Activated CD8-positive, alpha-beta memory T cell treated with anti-CD3 and anti-CD28 coated beads for 24 hours (primary cell): Measurements from ENCODE around the gene ADAMTSL1.

Experiments
- DNase-seq: peaks from one replicate; pipeline ENCODE4 v3.0.0-alpha.2; 2020

Gene ADAMTSL1

DNA sequence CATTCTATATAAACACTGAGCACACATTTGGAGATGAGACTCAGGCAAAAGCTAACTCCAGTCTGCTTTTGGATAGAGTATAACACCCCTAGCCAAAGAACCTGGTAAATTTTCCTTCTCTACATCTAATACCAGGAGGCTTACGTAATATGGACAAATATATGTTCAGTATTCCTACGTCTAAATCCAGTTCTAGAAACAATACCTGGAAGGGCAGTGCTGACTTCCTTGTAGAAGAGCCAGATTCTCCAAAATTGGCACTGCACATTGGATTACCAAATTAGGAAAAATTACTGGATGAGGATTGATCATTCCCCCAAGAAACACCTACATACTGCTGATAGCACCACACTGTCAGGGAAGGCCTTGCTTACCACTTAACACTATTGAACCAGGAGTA is 311.7 kb downstream of the ADAMTSL1 start:
- no peak for DNase-seq

DNA sequence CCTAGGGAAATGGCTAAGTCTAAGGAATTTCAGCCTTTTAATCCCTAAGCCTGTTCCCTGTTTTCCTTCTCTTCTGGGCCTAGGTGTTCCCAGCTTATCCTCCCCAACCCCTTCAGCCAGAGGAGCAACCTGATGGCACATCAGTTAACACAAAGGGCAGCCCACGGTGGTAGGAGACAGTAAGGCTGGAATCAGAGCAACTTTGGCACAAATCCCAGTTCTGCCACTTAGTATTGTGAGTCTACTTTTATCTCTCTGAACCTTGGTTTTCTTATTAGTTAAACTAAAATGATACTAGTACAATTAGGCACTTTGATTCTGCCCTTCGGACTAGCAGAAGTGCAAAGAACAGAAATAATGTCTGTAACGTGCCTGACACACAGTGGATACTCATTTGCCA is 312.2 kb downstream of the ADAMTSL1 start:
- DNase-seq, result no peak

DNA sequence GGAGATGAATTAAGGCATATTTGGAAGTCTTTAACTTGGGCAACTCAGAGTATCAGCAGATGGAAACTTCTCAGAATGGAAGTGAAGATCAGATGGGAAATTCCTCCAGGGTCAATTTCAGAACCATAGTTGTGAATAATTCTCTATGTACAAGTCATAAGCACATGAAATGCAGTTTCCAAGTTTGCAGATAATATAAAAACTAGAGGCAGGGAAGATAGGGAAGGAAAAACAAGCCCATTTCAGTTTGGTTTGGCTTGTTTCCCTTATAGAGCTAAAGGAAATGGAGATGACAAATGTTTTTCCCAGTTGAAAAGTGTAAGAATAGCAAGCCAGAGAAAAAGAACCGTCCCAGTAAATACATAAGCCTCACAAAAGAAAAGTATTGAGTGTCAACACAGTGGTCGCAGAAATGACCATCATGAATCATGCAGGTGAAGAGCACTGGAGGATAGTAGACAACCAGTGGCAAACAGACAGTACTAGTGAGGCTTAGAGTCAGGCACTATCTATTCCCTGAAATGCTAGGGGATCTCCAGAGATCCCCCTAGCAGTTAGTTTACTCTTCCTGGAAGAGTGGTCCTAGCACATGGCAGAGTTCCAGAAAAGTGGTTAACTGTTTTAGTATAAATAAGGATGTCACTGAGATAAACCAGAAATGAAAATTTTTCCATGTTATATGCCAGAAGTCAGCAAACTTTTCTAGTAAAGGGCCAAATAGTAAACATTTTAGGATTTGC is 313.1 kb downstream of the ADAMTSL1 start:
- DNase-seq, result no peak

DNA sequence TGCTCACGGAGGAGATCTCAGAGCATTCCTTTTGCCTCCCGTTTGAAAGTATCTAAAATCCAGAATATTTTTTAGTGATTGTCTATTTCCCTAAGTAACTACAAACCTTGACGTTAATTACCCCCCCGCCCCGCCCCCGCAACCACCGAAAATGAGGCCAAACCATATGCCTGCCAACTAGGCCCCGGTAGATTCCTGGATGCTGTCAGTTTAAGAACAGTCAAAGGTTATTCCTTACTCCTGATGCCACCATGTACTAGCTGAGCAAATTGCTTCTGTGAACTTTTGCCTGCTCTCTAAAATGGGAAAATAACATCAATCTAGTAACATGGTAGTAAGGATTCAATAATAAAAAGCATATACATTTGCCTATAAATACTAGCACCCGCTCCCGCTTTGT is 314.3 kb downstream of the ADAMTSL1 start:
- no peak for DNase-seq

DNA sequence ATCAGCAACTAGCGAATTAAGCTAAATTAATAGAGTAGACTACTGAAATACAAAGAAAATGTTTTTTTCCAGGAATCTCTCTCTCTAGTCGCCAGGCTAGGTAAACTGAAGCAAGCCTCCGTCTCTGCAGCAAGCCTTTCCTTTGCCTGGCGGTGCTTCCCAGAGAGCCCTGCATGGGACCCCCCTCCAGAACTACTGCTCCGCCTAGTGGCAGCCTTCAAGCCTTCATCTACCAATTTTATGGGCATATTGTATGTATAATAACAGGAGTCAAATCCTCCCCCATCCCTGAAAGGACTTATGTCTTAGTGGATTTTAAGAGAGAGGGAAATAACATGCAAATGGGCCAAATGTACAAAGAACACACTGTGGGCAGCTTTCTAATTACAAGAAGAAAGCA is 317.1 kb downstream of the ADAMTSL1 start:
- DNase-seq, result no peak

DNA sequence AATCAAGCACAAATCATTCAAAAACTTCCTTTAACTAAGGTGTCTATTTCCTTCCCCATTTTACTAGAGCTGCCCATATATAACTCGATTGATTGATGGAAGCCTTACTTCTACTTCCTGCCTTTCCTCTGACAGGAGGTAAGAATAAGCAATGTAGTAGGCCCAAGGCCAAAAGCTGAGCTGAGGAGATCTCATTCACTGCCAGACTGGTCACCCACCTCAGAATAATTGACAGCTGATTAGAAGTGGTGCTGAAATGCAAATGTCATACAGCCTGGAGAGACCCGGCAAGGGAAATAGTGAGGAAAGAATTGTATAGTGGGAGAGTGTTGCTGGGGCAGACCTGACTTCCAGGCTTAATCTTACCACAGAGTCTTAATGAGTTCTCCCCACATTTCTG is 319.2 kb downstream of the ADAMTSL1 start:
- DNase-seq, result no peak

DNA sequence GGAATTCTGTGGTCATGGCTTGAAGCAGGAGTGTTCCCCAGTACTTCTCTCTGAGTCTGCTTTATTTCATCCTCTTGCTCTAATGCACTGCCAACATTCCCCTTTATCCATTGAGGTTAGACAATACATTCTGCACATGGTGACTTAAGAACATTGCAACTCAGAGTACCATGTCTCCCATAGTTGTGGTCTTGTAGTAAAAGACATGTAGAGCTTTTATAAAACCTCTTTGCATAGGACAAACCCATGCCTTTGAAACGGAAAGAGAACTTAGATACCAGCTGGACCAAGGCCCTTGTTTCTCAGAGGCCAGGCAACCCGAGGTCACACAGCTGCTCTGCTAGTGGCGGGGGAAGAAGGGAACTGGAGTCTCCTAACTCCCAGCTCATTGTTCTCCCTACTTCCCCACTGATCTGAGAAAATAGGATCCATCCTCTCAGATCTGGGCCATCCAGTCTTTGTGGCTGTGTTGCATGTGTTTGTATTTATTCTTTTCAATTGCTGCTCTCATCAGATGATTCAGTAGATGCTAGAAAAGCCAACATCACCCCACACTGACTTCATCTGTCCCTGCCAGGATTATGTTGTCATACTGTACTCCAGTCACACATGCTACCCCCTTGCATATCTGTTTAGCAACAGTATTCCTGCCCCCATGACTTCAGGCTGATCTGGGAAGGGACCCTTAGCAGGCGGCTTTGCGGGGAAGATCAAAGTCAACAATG is 322.2 kb downstream of the ADAMTSL1 start:
- no peak for DNase-seq

DNA sequence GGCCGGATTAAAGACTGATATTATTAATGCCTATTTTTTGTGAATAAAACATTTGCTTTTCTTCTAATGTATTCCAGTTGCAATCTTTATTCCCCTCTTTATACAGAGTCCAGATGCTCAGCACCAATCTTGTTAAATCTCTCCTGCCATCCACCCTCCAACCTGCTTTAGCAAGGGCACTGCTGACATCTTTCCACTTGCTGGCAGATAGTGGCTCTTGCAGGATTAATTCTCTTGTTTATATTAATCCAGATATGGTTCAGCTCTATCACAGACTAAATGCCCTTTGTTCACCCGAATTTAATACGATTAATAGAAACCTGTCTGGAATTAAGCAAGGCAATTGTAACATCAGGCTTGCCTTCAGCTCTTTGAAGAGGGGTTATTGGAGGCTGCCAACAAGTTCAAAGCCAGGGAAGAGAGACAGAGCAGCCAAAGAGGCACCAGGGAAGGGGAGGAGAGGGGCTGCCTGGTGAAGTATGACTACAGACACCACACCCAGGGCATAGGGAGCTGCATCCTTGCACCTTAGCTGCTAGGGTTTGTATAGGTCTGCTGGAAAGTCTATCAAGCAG is 322.8 kb downstream of the ADAMTSL1 start:
- no peak for DNase-seq

DNA sequence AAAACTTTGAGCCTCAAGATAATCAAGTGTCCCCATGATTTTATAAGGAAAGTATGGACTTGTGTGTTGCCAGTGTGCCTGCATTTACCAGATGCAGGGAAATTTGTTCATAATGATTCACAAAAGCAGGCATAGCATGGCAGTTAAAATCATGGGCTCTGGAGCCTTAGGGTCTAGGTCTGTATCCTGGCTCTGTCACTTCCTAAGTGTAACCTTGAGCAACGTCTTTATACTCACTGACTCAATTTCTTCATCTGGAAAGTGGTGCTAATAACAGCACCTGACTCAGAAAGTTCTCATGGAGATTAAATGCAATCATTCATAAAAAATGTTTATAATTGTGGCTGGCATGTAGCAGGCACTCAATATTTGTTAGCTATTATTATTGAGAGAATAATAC is 324.2 kb downstream of the ADAMTSL1 start:
- no peak for DNase-seq

DNA sequence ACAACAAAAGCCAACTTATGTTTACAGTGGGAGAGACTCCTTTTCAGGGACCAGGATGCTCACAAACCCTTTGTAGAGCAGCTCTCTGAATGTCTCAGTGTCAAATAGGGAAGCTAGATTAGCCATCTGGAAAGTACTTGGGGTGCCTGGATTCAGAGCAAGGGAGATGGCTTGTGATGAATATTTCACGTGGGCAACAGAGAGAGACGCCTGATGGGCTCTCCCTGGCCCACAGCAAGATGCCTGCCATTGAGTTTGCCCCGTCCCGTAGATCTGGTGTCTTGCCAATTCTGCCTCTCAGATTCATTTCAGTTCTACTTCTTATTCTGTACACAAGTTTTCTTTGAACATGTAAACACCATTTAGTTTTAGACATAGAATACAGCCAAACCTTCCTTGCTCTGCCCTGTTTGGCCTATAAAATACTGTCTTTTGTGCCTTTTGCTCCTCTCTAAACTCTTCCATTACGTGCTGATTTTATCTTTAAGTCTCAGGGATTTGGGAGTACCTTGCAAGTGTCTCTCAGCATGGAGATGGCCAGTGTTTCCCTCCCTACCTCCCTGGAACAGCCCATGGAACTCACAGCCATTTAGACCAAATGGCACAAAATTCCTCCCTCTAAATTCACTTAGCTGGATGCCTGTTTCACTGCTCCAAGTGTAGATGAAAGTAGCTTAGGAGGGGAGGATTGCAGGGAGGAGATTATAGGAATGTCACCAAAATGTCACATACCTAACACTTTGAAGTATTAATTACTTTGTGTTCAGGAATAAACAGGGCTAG is 324.7 kb downstream of the ADAMTSL1 start:
- DNase-seq, result no peak

DNA sequence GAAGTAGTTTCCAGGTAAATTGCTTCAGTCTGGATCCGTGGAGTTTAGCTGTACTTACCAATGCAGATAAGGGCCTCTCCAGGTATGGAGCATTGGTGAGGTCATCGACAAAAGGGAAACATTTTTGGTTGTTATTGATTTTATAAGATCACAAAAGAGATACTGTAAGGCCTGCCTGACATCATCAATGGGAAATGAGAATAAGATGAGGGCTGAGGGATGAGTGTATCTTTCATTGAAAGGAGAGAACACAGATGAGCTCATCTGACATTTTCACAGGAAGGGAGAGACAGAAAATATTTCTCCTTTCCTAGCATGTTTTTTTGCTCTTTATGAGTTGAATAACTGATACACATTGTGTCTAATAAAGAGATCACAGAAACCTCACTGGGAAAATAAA is 325.5 kb downstream of the ADAMTSL1 start:
- DNase-seq, result no peak

DNA sequence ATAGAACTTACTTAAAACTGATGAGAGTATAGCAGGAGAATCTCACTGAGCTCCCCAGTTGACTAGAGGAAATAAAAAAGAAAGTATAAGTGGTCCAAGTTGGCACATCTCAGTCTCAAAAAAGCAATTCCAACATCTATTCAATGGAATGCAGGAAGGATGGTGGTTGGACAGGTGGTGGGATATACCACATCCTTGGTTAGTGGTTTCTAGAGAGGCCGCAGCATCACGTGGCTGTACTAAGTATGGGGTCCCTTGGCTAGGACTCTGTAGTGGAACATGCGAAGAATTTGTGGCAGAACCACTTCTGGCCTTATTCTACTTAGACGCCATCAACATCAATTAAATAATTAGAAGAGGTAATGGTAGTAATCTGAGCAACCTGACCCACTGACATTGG is 326.6 kb downstream of the ADAMTSL1 start:
- DNase-seq, result no peak

DNA sequence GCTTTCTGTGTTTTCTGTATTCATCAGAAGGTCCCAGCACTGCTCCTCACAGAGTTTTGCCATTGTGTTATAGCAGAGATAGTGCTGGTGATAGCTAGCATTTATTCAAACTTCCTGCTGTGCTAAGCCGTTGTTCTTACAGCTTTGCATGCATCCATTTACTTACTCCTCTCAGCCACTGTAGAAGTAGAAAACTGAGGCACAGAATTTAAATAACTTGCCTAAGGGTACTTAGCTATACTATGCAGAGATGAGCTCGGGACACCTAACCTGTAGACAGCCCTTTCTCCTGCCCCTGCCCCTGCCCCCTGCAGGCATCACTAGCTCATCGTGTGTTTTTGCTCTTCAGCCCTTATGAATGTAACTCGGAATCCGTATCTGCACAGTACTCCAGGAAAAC is 331.4 kb downstream of the ADAMTSL1 start:
- DNase-seq, result no peak

DNA sequence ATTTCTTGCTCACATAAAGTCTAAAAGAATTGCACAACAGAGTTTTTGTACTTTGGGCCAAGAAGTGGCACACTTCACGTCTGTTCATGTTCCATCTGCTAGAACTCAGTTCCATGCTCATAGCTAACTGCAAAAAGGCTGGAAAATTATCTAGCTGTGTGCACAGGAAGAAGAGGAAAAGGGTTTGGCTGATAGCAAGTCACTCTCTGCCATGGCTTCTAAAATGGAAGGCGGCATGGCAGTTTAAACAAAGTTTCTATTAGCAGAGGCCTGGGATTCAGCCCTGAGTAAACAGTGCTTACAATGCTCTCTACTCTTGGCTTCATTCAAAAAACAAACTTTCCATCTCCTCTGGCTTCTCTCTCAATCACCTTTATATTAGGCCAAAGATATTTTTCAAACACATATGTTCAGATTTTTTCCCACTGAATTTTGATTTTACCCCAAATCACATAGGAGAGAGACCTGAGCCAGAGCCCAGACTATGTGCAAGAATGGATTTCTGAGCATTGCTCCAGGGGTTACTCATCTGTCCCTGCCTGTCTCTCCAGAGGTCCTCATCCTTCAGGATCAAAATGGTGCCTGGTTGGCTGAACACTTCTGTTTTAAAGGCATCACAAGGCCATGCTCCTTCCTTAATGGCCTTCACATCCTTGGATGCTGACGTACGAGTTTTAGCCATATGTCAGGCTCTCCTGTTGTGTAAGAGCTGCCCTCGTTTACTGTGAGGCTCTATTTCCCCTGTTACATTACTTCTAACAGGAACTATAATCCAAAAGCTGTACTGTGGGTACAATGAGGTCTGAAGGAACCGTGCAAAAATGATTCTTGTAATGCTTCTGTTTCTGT is 332.5 kb downstream of the ADAMTSL1 start:
- DNase-seq, result no peak

DNA sequence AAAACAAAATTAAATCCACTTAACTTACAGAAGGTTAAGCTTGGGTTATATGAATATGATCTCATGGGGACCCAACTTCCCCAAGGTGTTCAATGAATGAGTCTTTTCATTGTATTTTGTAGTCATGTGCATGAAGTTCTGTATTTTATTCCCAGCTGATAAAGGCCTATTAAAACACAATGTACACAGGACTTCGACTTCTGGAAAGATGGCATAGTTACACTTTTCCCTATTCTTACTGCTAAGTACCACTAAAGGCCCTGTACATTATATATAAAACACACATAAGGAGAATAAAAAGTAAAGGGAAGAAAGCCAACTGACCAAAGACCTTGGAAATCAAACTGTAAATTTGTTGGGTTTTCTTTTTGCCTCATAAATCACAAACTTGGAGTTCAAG is 336.6 kb downstream of the ADAMTSL1 start:
- no peak for DNase-seq

DNA sequence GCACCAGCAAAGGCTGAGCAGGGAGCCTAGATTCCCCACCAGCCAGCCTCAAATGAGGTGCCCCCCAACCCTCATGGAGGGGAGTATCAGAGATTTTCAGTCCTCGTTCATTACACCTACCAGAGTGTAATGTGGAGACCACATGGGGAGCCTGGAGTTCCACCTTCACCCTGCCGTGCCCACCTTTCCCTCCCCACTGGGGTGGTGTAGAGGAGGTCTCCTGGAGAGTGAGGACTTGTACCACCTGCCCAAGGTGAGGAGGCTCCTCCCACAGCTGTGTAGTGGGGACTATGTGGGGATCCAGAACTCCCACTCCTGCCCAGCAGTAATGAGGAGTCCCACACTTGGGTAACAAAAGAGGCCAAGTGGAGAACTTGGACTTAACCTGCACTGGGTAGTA is 337.2 kb downstream of the ADAMTSL1 start:
- DNase-seq, result no peak

DNA sequence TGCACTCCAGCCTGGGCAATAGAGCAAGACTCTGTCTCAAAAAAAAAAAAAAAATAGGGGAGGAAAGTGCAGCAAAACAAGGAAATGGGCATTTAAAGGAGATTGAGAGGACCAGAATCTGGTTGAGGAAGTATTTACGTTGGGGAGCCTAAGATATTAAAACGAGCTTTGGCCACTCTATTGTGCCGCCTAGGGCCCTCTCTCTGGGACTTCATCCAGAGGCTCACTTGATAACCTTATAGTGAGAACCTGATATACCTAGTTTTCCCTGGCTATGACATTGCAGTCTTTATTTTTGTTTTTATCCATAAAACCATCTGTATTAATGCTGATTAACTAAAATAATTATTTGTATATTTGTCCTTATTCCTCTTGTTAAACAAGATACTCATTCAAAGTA is 345.5 kb downstream of the ADAMTSL1 start:
- DNase-seq, result no peak

DNA sequence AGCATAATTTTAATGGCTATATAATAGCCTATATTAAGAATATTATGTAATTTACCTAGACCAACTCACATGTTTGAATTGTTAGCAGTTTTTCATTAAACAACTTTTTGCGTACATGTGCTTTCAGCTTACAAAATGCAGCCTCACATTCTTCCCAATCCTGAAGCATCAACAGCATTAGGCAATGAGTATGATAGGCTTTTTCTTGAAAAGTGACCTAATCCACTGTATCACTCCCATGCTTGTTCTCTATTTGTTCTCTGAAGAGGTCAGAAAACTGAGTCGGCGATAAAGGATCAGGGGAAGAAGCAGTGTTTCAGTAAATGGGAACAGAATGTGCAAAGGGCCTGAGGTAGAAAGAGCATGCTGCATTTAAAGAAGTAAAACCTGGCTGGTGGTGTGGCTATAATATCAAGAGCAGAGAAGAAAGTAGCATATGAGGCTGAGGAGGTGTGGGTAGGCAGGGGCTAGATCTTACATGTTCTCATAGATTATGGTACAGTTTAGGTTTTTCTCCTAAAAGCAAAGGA is 346.7 kb downstream of the ADAMTSL1 start:
- DNase-seq, result no peak

DNA sequence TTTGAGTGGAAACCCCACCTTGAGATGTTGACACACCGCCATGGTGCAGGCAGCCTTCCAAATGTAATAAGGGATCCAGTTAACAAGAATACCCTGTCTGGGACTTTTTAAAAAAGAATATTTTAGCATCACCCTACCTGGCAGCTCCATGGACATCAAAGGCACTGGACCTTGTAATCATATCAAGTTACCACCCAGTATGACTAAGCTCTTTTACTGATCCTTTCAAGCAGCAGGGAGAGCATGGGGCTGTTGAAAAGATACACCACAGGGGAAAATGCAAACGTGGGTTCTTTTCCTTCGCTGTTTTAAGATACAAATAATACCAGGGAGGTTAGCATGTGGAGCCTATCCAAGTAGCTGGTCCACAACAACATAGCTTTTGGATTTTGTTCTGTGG is 347.8 kb downstream of the ADAMTSL1 start:
- DNase-seq, result no peak

DNA sequence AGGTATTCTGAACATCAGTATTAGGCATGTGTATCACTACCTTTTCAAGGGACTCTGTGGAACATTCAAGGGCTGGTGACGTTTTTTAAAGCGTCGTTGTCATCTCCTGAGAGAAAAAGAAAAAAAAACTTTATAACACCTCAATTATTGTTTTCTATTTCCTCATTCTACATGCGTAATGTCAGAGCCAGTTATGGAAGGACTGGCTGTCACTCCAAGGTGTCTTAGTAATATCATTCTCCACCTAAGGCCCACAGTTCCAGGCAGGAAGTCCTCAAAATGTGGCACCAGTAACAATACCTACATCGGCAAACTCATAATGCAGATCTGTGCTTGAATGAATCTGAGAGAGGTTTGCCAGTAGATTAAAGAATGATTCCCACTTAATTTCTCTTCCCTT is 348.9 kb downstream of the ADAMTSL1 start:
- DNase-seq, result no peak

DNA sequence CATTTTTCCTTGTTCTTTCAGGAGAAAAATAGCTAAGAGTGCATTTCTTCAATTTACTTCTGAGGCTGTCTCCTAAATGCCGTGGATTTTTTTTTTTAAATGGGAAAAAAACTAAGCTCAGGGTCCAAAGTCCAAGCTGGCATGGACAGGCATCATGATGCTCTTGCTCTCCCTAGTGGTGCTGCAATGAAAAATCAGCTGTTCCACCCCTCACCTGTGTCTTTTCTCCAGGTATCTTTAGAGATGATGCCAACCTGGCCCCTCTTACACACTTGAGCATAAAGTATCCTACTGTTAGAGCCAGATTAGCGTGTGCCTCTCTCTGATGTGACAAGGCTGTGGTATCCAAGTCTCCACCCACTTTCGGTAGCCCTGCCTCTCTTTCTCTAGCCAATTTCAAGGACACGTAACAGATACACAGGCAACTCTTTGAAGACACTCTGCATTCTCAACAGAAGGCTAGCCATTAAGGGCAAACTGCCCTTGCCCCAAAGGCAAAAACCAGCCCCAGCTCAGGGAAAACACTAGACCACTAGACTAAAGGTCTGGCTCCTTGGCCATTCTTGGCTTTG is 350.2 kb downstream of the ADAMTSL1 start:
- no peak for DNase-seq

DNA sequence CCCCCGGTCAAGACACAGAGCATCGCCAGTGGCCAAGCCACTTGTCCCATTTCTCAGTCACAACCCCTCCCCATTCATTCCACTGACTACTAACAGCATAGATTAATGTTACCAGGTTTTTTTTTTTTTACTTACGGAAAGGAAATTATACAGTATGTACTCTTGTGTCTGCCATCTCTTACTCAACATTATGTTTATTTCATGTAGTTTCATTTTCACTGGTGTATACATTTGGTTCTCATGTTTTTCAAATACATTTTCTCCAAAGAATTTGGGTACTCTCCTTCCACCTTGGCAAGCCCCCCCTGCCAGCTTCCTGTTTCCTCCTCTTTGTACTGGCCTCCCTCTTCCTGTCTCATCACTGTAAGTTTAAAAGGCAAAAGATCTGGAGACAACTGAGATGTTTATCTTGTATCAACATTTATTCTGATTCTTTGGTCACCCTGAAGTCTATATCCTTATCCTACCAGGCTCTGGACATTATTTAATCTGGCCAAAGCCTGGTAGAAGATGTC is 351.8 kb downstream of the ADAMTSL1 start:
- no peak for DNase-seq
